NB4 (cell line): ENCODE measurements around the gene SLC29A4.
"Not testable (repeated sequence)": the region's sequence is repeated elsewhere in the genome, so short reads cannot be mapped to it uniquely, and the experiment has no call there.

Experiments
- CTCF ChIP-seq: IDR thresholded peaks from one replicate; pipeline ENCODE4 v1.5.1; 2012; ENCODE audit warnings: low read depth, low read length
- POLR2A ChIP-seq: IDR thresholded peaks from 2 replicates; pipeline ENCODE4 v1.6.1; 2011; ENCODE audit warnings: mild to moderate bottlenecking; ENCODE audit not compliant: insufficient read length; ENCODE audit errors: extremely low read depth

GRCh38 chr7:5274985-5275431 lies 7.7 kb upstream of the SLC29A4 start:
- not testable (repeated sequence) for TF ChIP-seq CTCF, POLR2A
